A549 (cell line): ENCODE measurements around the gene PARD3B. TPM values are rescaled to one million over a fixed set of nuclear protein-coding genes. Genes with fewer than 3 reads are reported as not detected.
A peak's percentile ranks its signal among the peaks of the same experiment; 100 is the strongest.

Experiments
- ATAC-seq, 2 experiments: fragments of 200-7000 bp in 1 of 2; fragments of >200 bp in 1 of 2; cut with Nextera tagmentation in 1 of 2; cut with Tn5 transposase in 1 of 2; 3 replicates each; pipeline versions ENCODE4 v1.8.0 to v1.9.1; 2018 to 2020; ENCODE audit warnings: mild to moderate bottlenecking in 1 of 2, moderate library complexity in 1 of 2
- CTCF ChIA-PET: fragments of 300-600 bp; sonication (Branson Sonifier 250); formaldehyde crosslinking; extraction: SDS; loops from one replicate; lab custom pipeline; 2021; ENCODE audit warnings: antibody characterized with exemption, inconsistent platforms; lab: Yijun Ruan, JAX
- POLR2A ChIA-PET: fragments of 350-600 bp; formaldehyde crosslinking; extraction: SDS; loops from one replicate; lab custom pipeline; 2021; ENCODE audit warnings: antibody characterized with exemption, inconsistent platforms; lab: Yijun Ruan, JAX
- DNase-seq, 2 experiments: peaks; one replicate each; pipeline versions ENCODE4 v3.0.0 to v3.0.0-alpha.2; 2011 to 2016; ENCODE audit warnings: low read depth in 1 of 2, low spot score in 1 of 2
- FAIRE-seq: peaks from 2 replicates; lab custom pipeline; 2011; peaks lifted over from hg19 to GRCh38; lab: Jason Lieb, UNC
- H3K27ac ChIP-seq, 2 experiments: fragments of >200 bp; sonication (Bioruptor Twin); formaldehyde crosslinking; 3 replicates each; pipeline ENCODE4 v1.5.1; 2016 to 2017
- H3K4me1 ChIP-seq: fragments of >200 bp; sonication (Bioruptor Twin); formaldehyde crosslinking; 3 replicates; pipeline ENCODE4 v1.6.1; 2016
- H3K4me2 ChIP-seq: fragments of >200 bp; sonication (Bioruptor Twin); formaldehyde crosslinking; 3 replicates; pipeline ENCODE4 v1.6.1; 2016
- H3K4me3 ChIP-seq: fragments of >200 bp; sonication (Bioruptor Twin); formaldehyde crosslinking; 3 replicates; pipeline ENCODE4 v1.5.1; 2016
- H3K9me3 ChIP-seq: fragments of >200 bp; sonication (Bioruptor Twin); formaldehyde crosslinking; 3 replicates; pipeline ENCODE4 v1.6.1; 2016
- CBX2 ChIP-seq: fragments of 200-600 bp; sonication (generic); IDR thresholded peaks from 2 replicates; pipeline ENCODE4 v1.6.1; 2016; ENCODE audit warnings: low read depth, mild to moderate bottlenecking, borderline replicate concordance
- CBX8 ChIP-seq: fragments of 200-600 bp; sonication (generic); IDR thresholded peaks from 2 replicates; pipeline ENCODE4 v1.6.1; 2016
- CEBPB ChIP-seq, 2 experiments: fragments of >200 bp in 1 of 2; sonication (Bioruptor Twin) in 1 of 2; formaldehyde crosslinking in 1 of 2; IDR thresholded peaks; 2 replicates each; pipeline ENCODE4 v1.6.1; 2012 to 2016
- CHD2 ChIP-seq: fragments of 150-350 bp; IDR thresholded peaks from 2 replicates; pipeline ENCODE4 v1.6.1; 2014; ENCODE audit warnings: low read length; ENCODE audit not compliant: partially characterized antibody
- CHD4 ChIP-seq: fragments of 200-600 bp; sonication (generic); IDR thresholded peaks from 2 replicates; pipeline ENCODE4 v1.6.1; 2016; ENCODE audit warnings: antibody characterized with exemption, mild to moderate bottlenecking, borderline replicate concordance
- EHMT2 ChIP-seq: fragments of 200-600 bp; sonication (generic); IDR thresholded peaks from 2 replicates; pipeline ENCODE4 v1.6.1; 2016; ENCODE audit warnings: antibody characterized with exemption, low read depth, mild to moderate bottlenecking, moderate library complexity
- ELK1 ChIP-seq: fragments of 150-350 bp; IDR thresholded peaks from 2 replicates; pipeline ENCODE4 v1.6.1; 2014; ENCODE audit warnings: low read depth, mild to moderate bottlenecking, low read length
- EP300 ChIP-seq, 2 experiments: fragments of >200 bp; sonication (Bioruptor Twin); formaldehyde crosslinking; IDR thresholded peaks; 2 replicates in 1 of 2; 3 replicates in 1 of 2; pipeline ENCODE4 v1.6.1; 2016 to 2017
- ESRRA ChIP-seq: fragments of 150-350 bp; IDR thresholded peaks from 2 replicates; pipeline ENCODE4 v1.6.1; 2014; ENCODE audit warnings: mild to moderate bottlenecking, low read length, borderline replicate concordance
- GATA3 ChIP-seq: IDR thresholded peaks from 2 replicates; pipeline ENCODE4 v1.6.1; 2012; ENCODE audit warnings: borderline replicate concordance
- HEYL ChIP-seq: fragments of 250-450 bp; sonication (Bioruptor Pico); IDR thresholded peaks from 2 replicates; pipeline ENCODE4 v1.8.0; 2021; ENCODE audit warnings: mild to moderate bottlenecking, moderate library complexity
- HOXB13 ChIP-seq: fragments of 250-450 bp; sonication (Bioruptor Pico); IDR thresholded peaks from 2 replicates; pipeline ENCODE4 v1.5.0; 2020; ENCODE audit warnings: low read depth, mild to moderate bottlenecking, moderate library complexity
- MAFK ChIP-seq: fragments of 450-650 bp; IDR thresholded peaks from 2 replicates; pipeline ENCODE4 v1.6.1; 2014; ENCODE audit not compliant: partially characterized antibody
- MAX ChIP-seq: IDR thresholded peaks from 2 replicates; pipeline ENCODE4 v1.6.1; 2012
- MYC ChIP-seq: IDR thresholded peaks from 2 replicates; pipeline ENCODE4 v1.6.1; 2012; ENCODE audit warnings: mild to moderate bottlenecking, inconsistent platforms, low read length, improper control_type of control experiment, borderline replicate concordance
- NPAS2 ChIP-seq: fragments of 250-450 bp; sonication (Bioruptor Pico); IDR thresholded peaks from 2 replicates; pipeline ENCODE4 v1.8.0; 2022; ENCODE audit warnings: mild to moderate bottlenecking, moderate library complexity, borderline replicate concordance
- NR3C1 ChIP-seq: fragments of >200 bp; sonication (Bioruptor Twin); formaldehyde crosslinking; IDR thresholded peaks from 3 replicates; pipeline ENCODE4 v1.6.1; 2017
- POLR2A ChIP-seq: IDR thresholded peaks from 2 replicates; pipeline ENCODE4 v1.6.1; 2012; ENCODE audit warnings: mild to moderate bottlenecking, low read length
- RAD21 ChIP-seq, 2 experiments: fragments of >200 bp in 1 of 2; sonication (Bioruptor Twin) in 1 of 2; formaldehyde crosslinking in 1 of 2; IDR thresholded peaks in 1 of 2; conservative IDR thresholded peaks in 1 of 2; 2 replicates in 1 of 2; 3 replicates in 1 of 2; pipeline ENCODE4 v1.6.1; 2012 to 2018; ENCODE audit warnings: inconsistent platforms in 1 of 2
- RARB ChIP-seq: fragments of 250-450 bp; sonication (Bioruptor Pico); IDR thresholded peaks from 2 replicates; pipeline ENCODE4 v1.8.0; 2021; ENCODE audit warnings: mild to moderate bottlenecking, moderate library complexity
- SMC3 ChIP-seq: fragments of >200 bp; sonication (Bioruptor Twin); formaldehyde crosslinking; IDR thresholded peaks from 3 replicates; pipeline ENCODE4 v1.6.1; 2018; ENCODE audit warnings: inconsistent platforms
- ZC3H11A ChIP-seq: fragments of 450-650 bp; IDR thresholded peaks from 2 replicates; pipeline ENCODE4 v1.6.1; 2014; ENCODE audit warnings: antibody characterized with exemption, mild to moderate bottlenecking
- ZFP36 ChIP-seq: fragments of 450-650 bp; IDR thresholded peaks from 2 replicates; pipeline ENCODE4 v1.6.1; 2014; ENCODE audit warnings: borderline replicate concordance; ENCODE audit not compliant: partially characterized antibody
- ZNF302 ChIP-seq: fragments of 250-450 bp; sonication (Bioruptor Pico); IDR thresholded peaks from 2 replicates; pipeline ENCODE4 v1.9.0; 2021; ENCODE audit warnings: inconsistent platforms, mild to moderate bottlenecking, moderate library complexity
- ZSCAN20 ChIP-seq: fragments of 250-450 bp; sonication (Bioruptor Pico); IDR thresholded peaks from 2 replicates; pipeline ENCODE4 v1.8.0; 2022; ENCODE audit warnings: mild to moderate bottlenecking, moderate library complexity
- WGBS: methylation state at CpG from one replicate; pipeline ENCODE4 v1.1.6; 2017; ENCODE audit errors: missing lambda C conversion rate; 5-methylcytosine and 5-hydroxymethylcytosine counted together
- polyA plus RNA-seq, 4 experiments: library from polyadenylated mRNA; depleted of rRNA in 3 of 4; stranded (reverse); fragments of >200 nt; fragmentation: RNase III in 1 of 4; extraction: RNeasy Plus Mini Kit Qiagen cat#74134 plus additional on column Dnase treatment in 1 of 4; gene quantifications; 2 replicates in 3 of 4; 3 replicates in 1 of 4; pipeline ENCODE4 v1.2.3, GENCODE V29; 2011 to 2017
- TF ChIP-seq, protein P1 (sequence below): fragments of >200 bp; sonication (Bioruptor Twin); formaldehyde crosslinking; IDR thresholded peaks from 3 replicates; pipeline ENCODE4 v1.5.1; 2016
- TF ChIP-seq, protein P2 (sequence below): fragments of 250-450 bp; sonication (Bioruptor Pico); IDR thresholded peaks from 2 replicates; pipeline ENCODE4 v1.5.0; 2021; ENCODE audit warnings: mild to moderate bottlenecking, moderate library complexity, borderline replicate concordance
- TF ChIP-seq, protein P3 (sequence below): fragments of 450-650 bp; IDR thresholded peaks from 2 replicates; pipeline ENCODE4 v1.6.1; 2014; ENCODE audit warnings: antibody characterized with exemption

PARD3B gene
- polyA plus RNA-seq, 2 of the 4 experiments (the other 2 are of a cell fraction) = 1.2 to 2.4 TPM

GRCh38 chr2:204687776-204688175 is 142.5 kb downstream of the PARD3B start:
- H3K9me3 ChIP-seq = no peaks in the 10 kb centered on the region
- POLR2A ChIA-PET = no interaction called here
- no peak for FAIRE-seq
- TF ChIP-seq HEYL (no peak), MYC (no peak), GATA3 (no peak), EP300 (IDR thresholded peaks at IDR 0.05) (no peak), CHD4 (no peak), NR3C1 (no peak), ESRRA (no peak), ZFP36 (no peak), CBX2 (no peak), ZSCAN20 (CRISPR knock-in tag) (no peak), CBX8 (no peak)
- H3K4me3 ChIP-seq = no peak overlapping the region
- no peak overlapping the region for H3K27ac ChIP-seq
- no peak for ATAC-seq
- CTCF ChIA-PET = interaction anchor here (1.5 kb wide), 1 partner anchor 427 kb away, joined by 5 read pairs; no protein-coding TSS in a partner anchor
- DNase-seq = no peak
- peaks cover 5% of the 10 kb centered on the region; the same call in 2 of the 3 replicates for H3K4me1 ChIP-seq
- 84% methylated on average over 2 of the region's 2 CpGs for WGBS
- no peak overlapping the region for H3K4me2 ChIP-seq

DNA sequence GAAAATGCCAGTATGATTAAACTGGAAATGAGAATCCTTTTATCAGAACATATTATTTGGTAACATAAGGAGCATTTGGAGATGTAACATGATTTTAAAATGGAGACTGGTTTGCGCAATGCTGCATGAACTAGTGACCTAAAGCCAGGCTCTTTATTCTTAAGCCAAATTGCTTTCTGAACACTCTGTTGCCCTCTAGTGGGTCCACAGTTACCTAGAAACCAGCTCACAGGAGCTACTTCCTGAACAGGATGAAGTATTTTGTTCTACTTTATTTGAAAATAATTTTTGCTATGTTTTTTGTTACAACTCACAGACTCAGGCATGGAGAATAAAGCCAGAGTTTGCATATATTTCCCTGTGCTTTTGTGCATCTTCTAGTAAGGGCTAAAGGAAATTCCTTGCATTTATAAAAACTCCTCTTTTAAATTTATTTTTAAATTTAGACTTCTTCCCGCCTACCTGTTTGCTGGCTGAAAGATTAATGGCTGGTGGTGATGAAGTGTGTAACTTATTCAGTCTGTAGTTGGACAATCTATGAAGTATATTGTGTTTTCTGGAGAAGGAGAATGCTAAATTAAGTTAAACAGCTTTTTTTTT is 146.7 kb downstream of the PARD3B start:
- POLR2A ChIA-PET = no interaction called here
- H3K4me3 ChIP-seq = no peak overlapping the region
- 73% methylated on average over 2 of the region's 2 CpGs for WGBS
- H3K9me3 ChIP-seq = no peaks in the 10 kb centered on the region
- H3K4me2 ChIP-seq = no peak overlapping the region
- TF ChIP-seq SMC3 (peak; percentile 93), GATA3 (no peak), CEBPB (IDR thresholded peaks at IDR 0.05) (peak; percentile 91 to 98; a peak in 3 of 4 replicates), EHMT2 (no peak), RARB (CRISPR knock-in tag) (peak; percentile 84; the same call in 1 of the 2 replicates), RAD21 (conservative IDR thresholded peaks at IDR 0.05 in 1 of 2, IDR thresholded peaks at IDR 0.05 in 1 of 2) (peak; percentile 89)
- TF ChIP-seq, protein P1, sequence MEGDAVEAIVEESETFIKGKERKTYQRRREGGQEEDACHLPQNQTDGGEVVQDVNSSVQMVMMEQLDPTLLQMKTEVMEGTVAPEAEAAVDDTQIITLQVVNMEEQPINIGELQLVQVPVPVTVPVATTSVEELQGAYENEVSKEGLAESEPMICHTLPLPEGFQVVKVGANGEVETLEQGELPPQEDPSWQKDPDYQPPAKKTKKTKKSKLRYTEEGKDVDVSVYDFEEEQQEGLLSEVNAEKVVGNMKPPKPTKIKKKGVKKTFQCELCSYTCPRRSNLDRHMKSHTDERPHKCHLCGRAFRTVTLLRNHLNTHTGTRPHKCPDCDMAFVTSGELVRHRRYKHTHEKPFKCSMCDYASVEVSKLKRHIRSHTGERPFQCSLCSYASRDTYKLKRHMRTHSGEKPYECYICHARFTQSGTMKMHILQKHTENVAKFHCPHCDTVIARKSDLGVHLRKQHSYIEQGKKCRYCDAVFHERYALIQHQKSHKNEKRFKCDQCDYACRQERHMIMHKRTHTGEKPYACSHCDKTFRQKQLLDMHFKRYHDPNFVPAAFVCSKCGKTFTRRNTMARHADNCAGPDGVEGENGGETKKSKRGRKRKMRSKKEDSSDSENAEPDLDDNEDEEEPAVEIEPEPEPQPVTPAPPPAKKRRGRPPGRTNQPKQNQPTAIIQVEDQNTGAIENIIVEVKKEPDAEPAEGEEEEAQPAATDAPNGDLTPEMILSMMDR = peak; percentile 80
- TF ChIP-seq, all 56 proteins: peak for 5
- Histone ChIP-seq H3K4me1 (peaks cover 5% of the 10 kb centered on the region; the same call in 2 of the 3 replicates), H3K27ac (no peak overlapping the region)
- peak; percentile 36 to 86 for DNase-seq
- CTCF ChIA-PET = interaction anchor here (0.6 to 4.1 kb wide), 16 partner anchors 9 to 547 kb away, joined by 3 to 28 read pairs (median 3); no protein-coding TSS in a partner anchor
- ATAC-seq = peak; percentile 91
- peak; percentile 77 for FAIRE-seq

DNA sequence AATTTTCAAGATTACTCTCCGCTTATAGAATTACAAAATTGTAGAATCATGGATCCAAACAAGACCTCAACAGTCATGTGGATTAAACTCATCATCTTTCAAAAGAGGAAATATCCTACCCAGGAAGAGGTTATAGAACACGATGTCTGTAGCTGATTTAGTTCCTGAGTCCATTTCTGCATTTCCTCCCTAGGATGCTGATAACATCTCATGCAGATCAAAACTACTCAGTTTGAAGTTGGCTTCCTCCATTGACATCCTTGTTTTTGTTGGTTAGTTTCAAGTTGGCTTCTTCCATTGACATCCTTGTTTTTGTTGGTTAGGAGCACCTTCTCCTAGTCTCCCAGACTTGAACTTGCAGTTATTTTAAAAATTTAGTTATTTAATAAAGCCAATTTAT is 147.5 kb downstream of the PARD3B start:
- POLR2A ChIA-PET = no interaction called here
- DNase-seq (no peak), ATAC-seq (no peak), FAIRE-seq (no peak)
- no peaks in the 10 kb centered on the region for H3K4me1 ChIP-seq
- H3K27ac ChIP-seq = no peak overlapping the region
- TF ChIP-seq ZC3H11A = no peak
- TF ChIP-seq ZNF302 (CRISPR knock-in tag) = no peak
- TF ChIP-seq CHD2 = no peak
- TF ChIP-seq, protein P2, sequence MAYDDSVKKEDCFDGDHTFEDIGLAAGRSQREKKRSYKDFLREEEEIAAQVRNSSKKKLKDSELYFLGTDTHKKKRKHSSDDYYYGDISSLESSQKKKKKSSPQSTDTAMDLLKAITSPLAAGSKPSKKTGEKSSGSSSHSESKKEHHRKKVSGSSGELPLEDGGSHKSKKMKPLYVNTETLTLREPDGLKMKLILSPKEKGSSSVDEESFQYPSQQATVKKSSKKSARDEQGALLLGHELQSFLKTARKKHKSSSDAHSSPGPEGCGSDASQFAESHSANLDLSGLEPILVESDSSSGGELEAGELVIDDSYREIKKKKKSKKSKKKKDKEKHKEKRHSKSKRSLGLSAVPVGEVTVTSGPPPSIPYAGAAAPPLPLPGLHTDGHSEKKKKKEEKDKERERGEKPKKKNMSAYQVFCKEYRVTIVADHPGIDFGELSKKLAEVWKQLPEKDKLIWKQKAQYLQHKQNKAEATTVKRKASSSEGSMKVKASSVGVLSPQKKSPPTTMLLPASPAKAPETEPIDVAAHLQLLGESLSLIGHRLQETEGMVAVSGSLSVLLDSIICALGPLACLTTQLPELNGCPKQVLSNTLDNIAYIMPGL (CRISPR knock-in tag) = no peak
- no peak for TF ChIP-seq GATA3
- TF ChIP-seq MYC = no peak
- TF ChIP-seq HOXB13 (CRISPR knock-in tag) = no peak
- no peak for TF ChIP-seq MAFK
- TF ChIP-seq NPAS2 = no peak
- TF ChIP-seq MAX = no peak
- no peak for TF ChIP-seq POLR2A
- TF ChIP-seq ZFP36 = no peak
- no peak for TF ChIP-seq ELK1
- TF ChIP-seq, protein P3, sequence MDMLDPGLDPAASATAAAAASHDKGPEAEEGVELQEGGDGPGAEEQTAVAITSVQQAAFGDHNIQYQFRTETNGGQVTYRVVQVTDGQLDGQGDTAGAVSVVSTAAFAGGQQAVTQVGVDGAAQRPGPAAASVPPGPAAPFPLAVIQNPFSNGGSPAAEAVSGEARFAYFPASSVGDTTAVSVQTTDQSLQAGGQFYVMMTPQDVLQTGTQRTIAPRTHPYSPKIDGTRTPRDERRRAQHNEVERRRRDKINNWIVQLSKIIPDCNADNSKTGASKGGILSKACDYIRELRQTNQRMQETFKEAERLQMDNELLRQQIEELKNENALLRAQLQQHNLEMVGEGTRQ = no peak
- CTCF ChIA-PET = interaction anchor here (0.8 to 4.1 kb wide), 8 partner anchors 11 to 1233 kb away, joined by 3 to 28 read pairs (median 4); no protein-coding TSS in a partner anchor
- H3K4me2 ChIP-seq = no peak overlapping the region
- no peak overlapping the region for H3K4me3 ChIP-seq
- WGBS = 79% methylated on average over 2 of the region's 2 CpGs
- H3K9me3 ChIP-seq = no peaks in the 10 kb centered on the region
